NCI-H2196 (cell line): ENCODE measurements around the gene ZMYM4.
"Not testable (repeated sequence)": the region's sequence is repeated elsewhere in the genome, so short reads cannot be mapped to it uniquely, and the experiment has no call there.

Experiments
- DNase-seq: peaks from one replicate; lab custom pipeline; 2025; ENCODE audit not compliant: unreplicated experiment; lab: John Stamatoyannopoulos, UW

The ZMYM4 gene

GRCh38 chr1:35268282-35269200, at the start of gene ZMYM4:
ZMYM4 (plus strand) TSS chr1:35268709; CDS start chr1:35269047, 338 bp downstream.
- DNase-seq: peak; percentile 94

GRCh38 chr1:35220976-35221375, 47.5 kb upstream of the ZMYM4 start:
- no peak for DNase-seq

- DNase-seq: peak; percentile 10
Observed at GRCh38 chr1:35222322-35223083, 46.0 kb upstream of the ZMYM4 start.

GRCh38 chr1:35223084-35223630, 45.4 kb upstream of the ZMYM4 start:
- DNase-seq: no peak

- DNase-seq: no peak
Observed at GRCh38 chr1:35226546-35226945, 42.0 kb upstream of the ZMYM4 start.

- no peak for DNase-seq
Observed at GRCh38 chr1:35229587-35230360, 38.7 kb upstream of the ZMYM4 start.

GRCh38 chr1:35231287-35231686, 37.2 kb upstream of the ZMYM4 start:
- DNase-seq: no peak

- not testable (repeated sequence) for DNase-seq
Observed at GRCh38 chr1:35236772-35237171, 31.7 kb upstream of the ZMYM4 start.

- DNase-seq: peak; percentile 46
Observed at GRCh38 chr1:35243691-35244090, 24.8 kb upstream of the ZMYM4 start.

- no peak for DNase-seq
Observed at GRCh38 chr1:35247256-35247655, 21.3 kb upstream of the ZMYM4 start.

- no peak for DNase-seq
Observed at GRCh38 chr1:35253941-35254340, 14.6 kb upstream of the ZMYM4 start.

GRCh38 chr1:35255276-35255675, 13.2 kb upstream of the ZMYM4 start:
- no peak for DNase-seq

GRCh38 chr1:35259561-35259960, 8.9 kb upstream of the ZMYM4 start:
- DNase-seq: no peak

- DNase-seq: no peak
Observed at GRCh38 chr1:35261412-35262120, 6.9 kb upstream of the ZMYM4 start.

- no peak for DNase-seq
Observed at GRCh38 chr1:35264035-35264434, 4.5 kb upstream of the ZMYM4 start.

- DNase-seq: peak; percentile 58
Observed at GRCh38 chr1:35264871-35265270, 3.6 kb upstream of the ZMYM4 start.

GRCh38 chr1:35266306-35266705, 2.2 kb upstream of the ZMYM4 start:
- no peak for DNase-seq

- no peak for DNase-seq
Observed at GRCh38 chr1:35269201-35269988, 886 bp downstream of the ZMYM4 start.

GRCh38 chr1:35269989-35270289, 1.4 kb downstream of the ZMYM4 start:
- no peak for DNase-seq

GRCh38 chr1:35270836-35271235, 2.3 kb downstream of the ZMYM4 start:
- DNase-seq: no peak
